GM18507 (cell line): Measurements from ENCODE around the gene CENPU.
"Not testable (repeated sequence)": the region's sequence is repeated elsewhere in the genome, so short reads cannot be mapped to it uniquely, and the experiment has no call there.

ENCODE experiments used
- DNase-seq: peaks from one replicate; pipeline ENCODE4 v3.0.0; 2011; ENCODE audit warnings: low read depth; ENCODE audit not compliant: insufficient read length; ENCODE audit errors: extremely low spot score
- FAIRE-seq: peaks from 2 replicates; lab custom pipeline; 2011; peaks lifted over from hg19 to GRCh38; lab: Jason Lieb, UNC

Gene CENPU, protein sequence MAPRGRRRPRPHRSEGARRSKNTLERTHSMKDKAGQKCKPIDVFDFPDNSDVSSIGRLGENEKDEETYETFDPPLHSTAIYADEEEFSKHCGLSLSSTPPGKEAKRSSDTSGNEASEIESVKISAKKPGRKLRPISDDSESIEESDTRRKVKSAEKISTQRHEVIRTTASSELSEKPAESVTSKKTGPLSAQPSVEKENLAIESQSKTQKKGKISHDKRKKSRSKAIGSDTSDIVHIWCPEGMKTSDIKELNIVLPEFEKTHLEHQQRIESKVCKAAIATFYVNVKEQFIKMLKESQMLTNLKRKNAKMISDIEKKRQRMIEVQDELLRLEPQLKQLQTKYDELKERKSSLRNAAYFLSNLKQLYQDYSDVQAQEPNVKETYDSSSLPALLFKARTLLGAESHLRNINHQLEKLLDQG

DNA sequence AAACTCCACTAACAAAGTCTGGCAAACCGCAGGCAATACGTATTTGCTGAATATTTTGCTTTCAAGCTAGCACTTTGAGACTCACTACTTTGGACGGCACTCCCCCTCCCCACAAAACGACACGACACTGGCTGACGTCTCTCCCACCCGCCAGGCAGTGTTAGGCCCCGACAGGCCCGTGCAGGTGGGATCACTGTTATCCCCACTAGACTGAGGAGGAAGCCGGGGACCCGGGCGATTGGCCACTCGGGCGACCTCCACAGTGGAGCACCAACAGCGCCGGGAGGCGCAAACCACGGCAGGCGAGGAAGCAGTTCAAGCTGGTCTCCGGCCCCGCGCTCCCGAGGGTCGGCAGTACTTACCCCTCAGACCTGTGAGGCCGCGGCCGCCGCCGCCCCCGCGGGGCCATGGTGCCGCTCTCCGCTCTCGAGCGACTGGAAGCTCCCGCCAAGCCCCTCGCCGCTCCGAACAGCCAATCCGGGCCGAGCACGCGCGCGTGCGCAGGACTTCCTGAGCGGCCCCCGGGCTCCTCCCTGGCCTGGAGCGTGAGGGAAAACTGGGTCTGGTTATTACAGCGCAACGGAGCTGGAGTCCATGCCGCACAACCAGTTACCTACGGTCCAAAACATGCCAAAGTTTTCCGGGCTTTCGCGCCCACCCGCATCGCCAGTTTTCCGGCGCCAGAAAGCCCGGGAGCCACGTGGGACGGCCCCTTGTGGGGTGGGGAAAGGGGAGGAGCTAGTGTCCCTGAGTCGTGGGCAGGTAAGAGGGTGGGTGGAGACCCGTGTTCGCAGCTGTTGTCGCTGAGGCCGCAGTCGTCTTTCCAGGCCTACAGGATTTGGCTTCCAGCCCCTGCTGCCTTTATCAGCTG lies at the start of gene CENPU:
TSS of gene CENPU (minus strand) at position 443 of the 871 bp plus-strand sequence. CDS start at position 409, 34 bp downstream.
- DNase-seq (peak; percentile 99), FAIRE-seq (peak; percentile 97)

DNA sequence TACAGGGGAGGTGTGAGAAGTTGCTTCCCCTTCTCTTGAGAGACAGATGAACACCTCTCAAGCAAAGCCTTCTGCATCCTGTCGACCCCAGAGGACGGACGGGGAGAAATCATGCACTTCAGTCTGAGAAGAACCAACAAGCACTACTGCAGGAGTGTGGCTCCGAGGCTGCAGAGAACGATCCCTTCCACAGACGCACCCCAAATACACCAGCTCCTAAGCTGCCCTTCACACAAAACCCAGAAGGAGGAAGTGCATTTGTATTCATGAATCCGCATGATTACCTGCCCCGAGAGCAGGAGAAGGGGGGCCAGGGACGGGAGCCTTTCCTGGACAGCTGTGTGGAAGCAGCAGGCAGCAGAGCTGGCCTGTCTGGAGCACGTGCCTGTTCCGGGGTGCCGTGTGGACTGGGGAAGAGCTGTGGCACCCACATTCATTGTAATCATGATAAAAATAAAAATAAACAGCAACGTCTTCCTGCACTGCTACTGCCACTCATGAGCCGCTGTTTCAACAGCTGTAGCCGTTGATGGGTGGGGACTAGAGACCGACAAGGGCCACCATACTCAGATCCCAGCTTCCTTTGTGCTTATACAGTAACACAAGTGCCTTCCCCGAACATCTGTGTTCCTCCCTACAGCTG lies 49.0 kb upstream of the CENPU start:
- FAIRE-seq (peak; percentile 33), DNase-seq (no peak)

DNA sequence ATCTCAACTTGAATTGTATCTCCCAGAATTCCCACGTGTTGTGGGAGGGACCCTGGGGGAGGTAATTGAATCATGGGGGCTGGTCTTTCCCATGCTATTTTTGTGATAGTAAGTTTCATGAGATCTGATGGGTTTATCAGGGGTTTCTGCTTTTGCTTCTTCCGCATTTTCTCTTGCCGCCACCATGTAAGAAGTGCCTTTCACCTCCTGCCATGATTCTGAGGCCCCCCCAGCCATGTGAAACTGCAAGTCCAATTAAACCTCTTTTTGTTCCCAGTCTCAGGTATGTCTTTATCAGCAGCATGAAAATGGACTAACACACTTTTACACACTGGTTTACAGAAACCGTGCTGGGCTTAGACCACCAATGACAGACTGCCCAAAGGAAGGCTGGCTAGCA lies 45.3 kb upstream of the CENPU start:
- not testable (repeated sequence) for FAIRE-seq, DNase-seq

DNA sequence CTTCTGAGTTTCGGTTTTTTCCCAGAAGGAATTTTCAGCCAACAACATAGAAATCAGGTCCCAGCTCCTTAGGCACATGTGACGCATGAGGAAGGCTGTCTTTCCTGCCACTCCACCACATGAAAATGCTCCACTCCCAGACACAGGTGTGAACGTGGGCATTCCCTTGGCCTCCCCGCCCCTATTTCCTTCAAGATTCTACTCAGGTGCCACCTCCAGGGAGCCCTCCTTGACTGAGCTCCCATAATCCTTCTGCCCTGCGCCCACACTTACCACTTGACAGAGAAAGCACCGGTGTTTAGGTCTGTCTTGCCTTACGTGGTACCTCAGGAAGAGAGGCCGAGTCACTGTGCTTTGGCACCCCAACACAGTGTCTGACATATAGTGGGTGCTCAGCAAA lies 44.4 kb upstream of the CENPU start:
- no peak for FAIRE-seq
- no peak for DNase-seq

DNA sequence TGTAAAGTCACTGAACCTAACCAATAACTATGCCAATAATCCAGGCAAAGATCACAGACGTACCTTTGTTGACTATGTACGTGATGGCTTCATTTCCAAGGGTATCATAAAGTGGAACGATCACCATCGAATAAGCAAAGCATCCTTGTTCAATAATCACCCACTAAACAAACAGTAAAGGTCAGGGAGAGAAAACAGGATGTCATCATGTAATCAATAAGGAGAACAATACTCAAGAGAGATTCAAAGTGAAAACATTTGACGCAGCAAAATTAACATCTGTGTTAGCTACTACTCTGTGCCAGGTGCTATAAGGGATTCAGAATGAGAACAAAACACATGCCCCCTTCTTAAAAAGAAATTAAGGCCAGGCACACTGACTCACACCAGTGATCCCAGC lies 42.9 kb upstream of the CENPU start:
- no peak for DNase-seq
- FAIRE-seq: no peak

DNA sequence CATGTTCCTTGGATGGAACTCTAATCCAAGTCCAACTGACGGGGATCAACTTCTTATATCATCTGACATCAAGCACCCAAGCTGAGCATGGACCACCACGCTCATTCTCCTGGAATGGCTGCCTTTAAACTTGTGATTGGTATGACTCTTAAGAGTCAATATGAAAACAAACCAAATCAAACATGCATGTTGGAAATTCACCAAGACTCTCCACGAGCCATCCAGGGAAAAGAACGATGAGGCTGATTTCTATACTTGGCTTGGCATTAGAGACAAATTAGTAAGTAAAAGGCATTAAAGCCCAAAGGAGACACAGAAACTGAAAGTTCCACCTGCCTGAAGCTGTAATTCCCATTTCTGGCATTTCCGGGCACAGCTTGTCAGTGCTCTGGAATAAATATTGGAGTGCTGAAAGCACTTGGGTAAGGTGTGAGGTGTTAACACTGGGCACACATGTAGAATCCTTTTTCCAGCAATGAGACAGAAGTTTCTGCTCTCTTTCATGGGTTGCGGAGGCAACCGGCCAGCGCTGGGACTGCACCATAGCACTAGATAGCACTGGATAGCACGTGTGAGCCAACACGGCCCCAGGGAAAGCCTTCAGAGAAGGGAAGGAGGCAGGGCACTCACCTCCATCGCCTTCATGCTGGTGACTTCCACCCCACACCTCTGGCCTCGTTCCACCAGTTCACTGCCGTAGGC lies 42.1 kb upstream of the CENPU start:
- DNase-seq (no peak), FAIRE-seq (no peak)

DNA sequence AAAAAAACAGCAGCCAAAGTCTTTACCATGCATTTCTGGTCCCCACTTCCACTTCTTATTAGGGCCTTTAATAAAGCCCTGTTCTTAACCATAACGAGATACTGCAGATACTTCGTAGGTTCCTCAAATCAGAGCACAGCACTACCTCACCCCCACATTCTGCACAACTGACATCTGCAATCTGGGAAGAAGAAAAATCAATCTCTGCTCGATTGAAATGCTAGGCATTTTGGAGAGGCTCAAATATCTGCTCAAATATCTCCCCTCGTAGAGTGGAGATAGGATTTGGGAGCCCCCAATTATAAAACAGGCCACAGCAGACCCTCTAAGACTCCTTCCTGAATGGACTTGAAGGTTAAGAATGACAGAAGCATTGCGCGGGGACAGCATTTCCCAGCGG lies 40.3 kb upstream of the CENPU start:
- FAIRE-seq (no peak), DNase-seq (no peak)

DNA sequence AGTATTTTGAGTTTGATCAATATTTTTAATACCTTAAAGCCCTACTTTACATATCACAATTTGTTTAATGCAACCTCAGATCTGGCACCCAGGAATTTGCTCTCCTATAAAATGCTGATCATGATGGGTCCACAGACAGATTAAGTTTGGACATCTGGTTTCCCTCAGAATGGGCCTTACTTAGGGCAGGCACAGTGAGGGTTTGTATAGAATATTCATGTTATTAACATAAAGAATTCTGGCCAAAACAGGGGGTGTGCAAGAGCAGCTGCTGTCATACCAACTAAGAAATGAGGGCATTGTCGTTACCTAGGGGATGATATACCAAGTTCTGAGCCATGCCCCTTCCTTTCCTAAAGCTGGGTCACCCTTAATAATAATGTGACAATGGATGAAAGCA lies 37.5 kb upstream of the CENPU start:
- no peak for DNase-seq
- FAIRE-seq: no peak

DNA sequence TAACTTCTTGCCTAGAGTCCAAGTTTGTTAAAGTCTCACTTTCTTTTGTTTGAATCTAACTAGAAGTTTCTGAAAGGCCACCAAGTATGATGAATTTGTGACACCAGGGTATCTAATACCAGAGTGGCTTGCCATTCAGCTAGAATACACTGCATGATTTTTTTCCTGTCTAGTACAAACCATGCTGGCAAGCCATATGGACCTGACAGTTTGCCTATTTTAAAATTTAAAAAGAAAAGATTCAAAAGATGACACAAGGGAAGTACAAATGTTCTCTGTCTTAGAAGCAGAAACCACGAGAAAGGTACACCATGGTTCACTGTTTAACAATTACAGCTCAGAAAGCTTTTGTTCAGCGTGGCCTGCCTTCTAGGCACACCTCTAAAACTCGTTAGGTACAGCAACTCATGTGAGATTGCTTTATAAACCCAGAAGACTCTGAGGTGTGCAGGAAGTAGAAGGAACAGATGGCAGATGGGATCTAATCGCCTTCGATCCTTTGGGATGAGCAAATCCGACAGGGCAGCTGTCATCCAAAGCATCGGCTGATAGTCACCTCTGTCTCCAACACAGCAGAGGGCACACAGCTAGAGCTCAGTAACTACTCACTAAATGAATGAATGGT lies 35.4 kb upstream of the CENPU start:
- no peak for DNase-seq

DNA sequence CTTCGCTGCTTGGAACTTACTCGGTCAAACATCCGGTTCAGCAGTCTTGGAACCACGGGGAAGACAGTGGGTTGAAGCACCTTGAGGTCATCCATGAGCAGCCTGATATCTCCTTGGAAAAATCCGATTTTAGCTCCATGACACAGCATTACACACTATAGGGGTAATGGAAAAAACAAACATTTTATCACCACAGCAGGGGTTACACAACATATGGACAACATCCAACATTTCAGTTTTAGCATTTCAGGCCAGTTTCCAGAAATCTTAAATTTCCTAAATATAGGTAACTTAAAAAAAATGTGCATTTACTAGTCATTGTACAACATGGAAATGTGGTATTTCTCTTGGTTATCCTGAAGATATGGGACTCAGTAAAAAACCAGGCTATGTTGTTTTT lies 34.4 kb upstream of the CENPU start:
- DNase-seq: no peak
- no peak for FAIRE-seq

More for the DNA sequence above, 35.4 kb upstream of the CENPU start:
- no peak for FAIRE-seq

DNA sequence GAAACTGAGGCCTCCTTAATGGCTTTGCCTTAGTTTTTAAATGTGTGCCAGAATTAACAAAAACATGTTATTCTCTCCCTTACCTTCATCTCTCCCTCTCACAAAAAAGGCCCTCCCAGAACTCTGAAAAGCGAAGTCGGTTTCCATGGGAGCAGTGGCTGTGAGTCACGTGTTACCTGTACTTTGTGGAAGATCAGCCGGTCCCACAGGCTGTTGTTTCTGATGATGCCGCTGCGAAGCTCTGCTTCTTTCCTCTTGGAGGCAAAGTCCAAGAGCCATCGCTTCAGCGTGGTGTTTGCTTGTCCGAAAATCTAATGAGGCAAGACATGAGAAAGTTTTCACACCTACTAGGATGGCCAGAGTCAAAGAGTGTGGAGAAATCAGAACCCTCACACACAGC lies 32.5 kb upstream of the CENPU start:
- no peak for FAIRE-seq

DNA sequence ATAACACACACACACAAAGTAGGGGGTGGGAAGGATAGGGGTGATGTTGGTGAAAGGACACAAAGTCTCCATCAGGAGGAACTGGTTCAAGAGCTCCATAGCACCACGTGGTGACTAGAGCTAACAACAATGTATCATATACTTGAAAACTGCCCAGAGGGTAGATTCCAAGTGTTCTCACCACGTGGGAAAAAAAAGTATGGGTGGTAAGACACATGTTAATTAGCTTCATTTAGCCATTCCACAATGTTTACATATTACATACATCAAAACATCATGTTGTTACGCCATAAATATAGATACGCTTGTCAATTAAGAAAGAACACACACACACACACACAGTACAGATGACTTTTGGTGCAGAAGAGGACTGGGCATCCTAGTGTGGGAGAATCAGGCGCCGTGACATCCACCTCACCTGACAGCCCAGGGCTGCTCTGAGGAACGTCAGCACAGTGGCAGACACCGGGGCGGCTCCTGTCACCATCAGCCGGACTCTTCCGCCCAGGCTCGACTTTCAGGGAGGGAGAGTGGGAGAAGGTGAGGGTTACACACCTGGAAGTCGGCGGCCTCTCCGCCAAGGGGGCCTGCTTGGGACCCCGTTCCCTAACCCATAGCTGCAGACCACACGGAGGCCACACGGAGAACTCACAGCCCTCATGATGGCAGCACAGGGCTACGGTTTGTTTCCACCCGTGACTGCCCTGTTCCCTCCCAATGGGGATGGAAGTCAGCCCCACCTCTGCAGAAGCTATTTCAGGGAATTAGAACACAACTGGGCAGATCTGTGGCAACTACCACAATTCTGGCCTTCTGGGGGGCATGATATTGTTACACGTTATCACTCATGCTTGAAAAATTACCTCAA lies 31.8 kb upstream of the CENPU start:
- FAIRE-seq: peak; percentile 24
- no peak for DNase-seq

More for the DNA sequence above, 32.5 kb upstream of the CENPU start:
- no peak for DNase-seq

DNA sequence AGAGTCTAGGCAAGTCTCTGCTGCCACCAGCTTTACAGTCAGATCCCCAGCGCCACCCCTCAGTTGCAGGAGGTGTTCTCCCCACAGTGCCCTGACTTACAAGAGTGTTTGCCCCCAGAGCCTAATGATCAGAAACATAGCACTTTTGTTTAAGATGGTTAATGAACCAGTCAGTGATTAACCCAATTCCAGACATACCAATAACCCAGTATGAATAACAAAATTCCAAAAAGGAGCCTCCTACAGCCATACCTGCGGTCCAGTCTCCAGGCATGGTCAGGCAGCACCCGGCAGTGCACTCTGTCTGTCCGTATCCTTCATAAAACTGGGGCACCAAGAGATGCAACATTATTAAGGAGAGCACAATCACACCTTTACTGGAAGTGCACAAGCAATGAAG lies 30.7 kb upstream of the CENPU start:
- DNase-seq (no peak), FAIRE-seq (no peak)

DNA sequence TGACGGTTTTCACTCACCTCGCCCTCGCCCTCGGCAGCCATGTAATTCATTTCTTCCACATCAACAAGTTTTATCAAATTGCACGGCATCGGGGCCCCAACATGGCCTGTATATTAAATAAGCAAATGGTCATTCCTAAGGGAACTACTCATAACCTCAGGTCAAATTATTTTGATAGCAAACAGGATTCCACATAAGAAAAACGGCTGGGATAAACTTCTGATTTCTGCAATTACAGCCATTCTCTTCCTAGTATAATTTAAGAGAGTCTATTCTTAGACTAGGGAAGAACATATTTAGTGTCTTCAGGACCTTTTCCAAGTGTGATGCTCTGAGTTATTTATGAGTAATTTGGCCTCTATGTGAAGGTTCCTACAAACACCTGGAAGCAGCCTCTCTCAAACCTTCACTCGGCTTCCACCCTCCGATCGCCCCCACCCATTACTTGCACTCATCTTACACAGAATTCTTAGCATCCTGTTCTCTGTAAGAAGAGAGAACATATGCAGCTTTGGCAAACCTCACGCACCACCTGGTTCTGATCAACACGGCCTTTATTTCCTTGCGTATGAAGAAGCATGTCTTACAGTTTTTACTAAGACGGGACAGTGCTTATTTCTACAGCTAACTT lies 29.4 kb upstream of the CENPU start:
- no peak for DNase-seq
- no peak for FAIRE-seq

DNA sequence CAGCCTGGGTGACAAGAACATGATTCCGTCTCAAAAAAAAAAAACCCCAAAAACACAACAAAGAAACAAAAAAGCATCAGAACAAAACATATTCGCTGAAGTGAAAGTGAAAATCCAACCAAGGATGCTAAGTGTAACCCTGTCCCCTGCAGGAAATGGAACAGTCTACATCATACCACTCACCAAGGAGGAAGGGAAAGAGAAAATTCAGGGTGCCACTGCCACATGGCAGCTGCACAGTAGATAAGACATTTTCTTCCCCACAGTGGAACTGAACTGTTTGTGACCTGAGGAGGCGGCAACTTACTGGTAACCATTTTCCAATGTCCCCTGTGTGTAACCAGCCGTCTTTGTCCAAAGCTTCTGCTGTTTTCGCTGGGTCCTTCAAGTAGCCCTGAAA lies 28.2 kb upstream of the CENPU start:
- FAIRE-seq (peak; percentile 87), DNase-seq (peak; percentile 37)

DNA sequence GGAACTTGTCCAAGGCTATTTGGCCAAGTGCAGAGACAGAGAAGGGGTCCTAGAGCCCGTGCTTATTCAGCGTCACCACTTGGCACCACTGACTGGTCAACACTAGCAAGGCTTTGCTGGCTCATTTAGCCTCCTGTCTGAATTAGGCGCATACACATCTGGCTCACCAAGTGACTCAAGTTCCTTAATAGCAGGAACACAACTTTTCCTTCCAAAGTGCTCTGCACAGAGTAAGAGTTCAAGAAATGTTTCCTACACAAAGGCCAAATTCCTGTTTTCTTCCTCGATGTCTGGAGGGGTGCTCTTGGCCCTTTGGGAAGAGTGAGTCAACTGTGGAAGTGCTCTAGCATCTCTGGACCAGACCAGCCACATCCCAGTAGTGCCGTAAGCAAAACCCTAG lies 26.8 kb upstream of the CENPU start:
- FAIRE-seq: no peak
- DNase-seq: no peak

DNA sequence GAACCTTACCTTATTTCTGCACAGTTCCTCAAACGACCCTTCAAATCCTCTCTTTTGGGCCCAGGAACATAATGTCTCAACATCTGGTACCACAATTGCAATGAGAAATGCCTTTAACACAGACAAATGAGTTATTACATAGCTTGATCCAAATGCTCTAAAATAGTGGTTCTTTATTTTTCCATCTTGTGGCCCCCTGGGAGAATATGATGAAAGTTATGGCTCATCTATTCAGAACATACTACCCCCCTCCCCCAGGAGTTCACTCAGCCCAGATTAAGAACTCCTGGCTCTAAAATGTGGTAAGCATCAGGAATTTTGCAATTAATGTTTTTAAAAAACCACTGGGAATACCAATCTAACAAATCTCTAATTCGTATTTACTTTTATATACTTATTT lies 23.9 kb upstream of the CENPU start:
- DNase-seq (no peak), FAIRE-seq (no peak)

DNA sequence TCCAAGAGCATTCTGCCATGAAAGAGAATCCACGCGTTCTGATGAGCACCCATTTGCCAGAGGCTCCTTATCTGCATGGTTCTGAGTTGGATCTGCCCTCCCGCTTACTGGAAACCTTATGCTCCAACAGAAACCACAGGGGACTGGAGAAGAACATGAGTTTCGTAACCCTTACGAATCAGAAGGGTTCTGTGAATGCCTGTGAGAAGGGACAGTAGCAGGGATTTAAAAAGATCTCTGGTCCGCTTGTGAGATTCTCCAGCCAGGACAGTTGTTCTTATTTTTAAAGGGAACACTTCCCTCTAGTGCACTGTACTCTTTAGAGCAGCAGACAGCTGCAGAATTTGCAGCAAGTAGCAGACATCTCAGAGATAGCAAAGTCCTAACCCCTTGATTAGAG lies 22.5 kb upstream of the CENPU start:
- no peak for DNase-seq
- no peak for FAIRE-seq
